SU-DHL-6 (cell line): Measurements from ENCODE around the gene SFT2D2.

Experiments used
- H2AFZ ChIP-seq: fragments of 200-600 bp; sonication (generic); 2 replicates; pipeline ENCODE4 v1.6.1; 2014; ENCODE audit warnings: low read depth, mild to moderate bottlenecking, moderate library complexity, mixed read lengths, antibody characterized with exemption, low read length; ENCODE audit not compliant: severe bottlenecking
- H3F3A ChIP-seq: fragments of 200-600 bp; shearing (Covaris generic); 2 replicates; pipeline ENCODE4 v1.6.0; 2016; ENCODE audit warnings: antibody characterized with exemption, mild to moderate bottlenecking; ENCODE audit not compliant: insufficient read depth
- H3K27ac ChIP-seq: fragments of 200-600 bp; sonication (generic); 2 replicates; pipeline ENCODE4 v1.5.1; 2016; ENCODE audit warnings: low read depth, mild to moderate bottlenecking, low read length, moderate library complexity, mixed read lengths
- H3K27me3 ChIP-seq: fragments of 200-600 bp; sonication (generic), shearing (Covaris generic); 2 replicates; pipeline ENCODE4 v1.6.0; 2014; ENCODE audit warnings: mild to moderate bottlenecking, low read length
- H3K36me3 ChIP-seq: fragments of 200-600 bp; sonication (generic); 2 replicates; pipeline ENCODE4 v1.6.1; 2014; ENCODE audit warnings: mild to moderate bottlenecking, low read length, mixed read lengths
- H3K4me2 ChIP-seq: fragments of 300-600, 200-600 bp; shearing (Covaris generic), sonication (generic); 2 replicates; pipeline ENCODE4 v1.6.0; 2014; ENCODE audit warnings: low read length, low read depth, mild to moderate bottlenecking; ENCODE audit not compliant: poor library complexity, severe bottlenecking
- H3K4me3 ChIP-seq: fragments of 200-600 bp; sonication (generic); 2 replicates; pipeline ENCODE4 v1.5.1; 2014; ENCODE audit warnings: antibody characterized with exemption, low read length, mild to moderate bottlenecking, mixed read lengths; ENCODE audit not compliant: insufficient read depth, poor library complexity, severe bottlenecking
- H3K79me2 ChIP-seq: fragments of 200-600 bp; sonication (generic); 2 replicates; pipeline ENCODE4 v1.6.1; 2014; ENCODE audit warnings: mild to moderate bottlenecking, low read length, moderate library complexity; ENCODE audit not compliant: insufficient read depth
- H3K9ac ChIP-seq: fragments of 200-600 bp; sonication (generic); 2 replicates; pipeline ENCODE4 v1.7.0; 2014; ENCODE audit warnings: mild to moderate bottlenecking, low read length
- H3K9me2 ChIP-seq: fragments of 200-600 bp; sonication (generic); replicated peaks from 2 replicates; pipeline ENCODE4 v1.6.1; 2014; ENCODE audit warnings: low read length; ENCODE audit not compliant: insufficient read depth
- H3K9me3 ChIP-seq: fragments of 200-600 bp; sonication (generic); 2 replicates; pipeline ENCODE4 v1.6.1; 2014; ENCODE audit warnings: low read length, mixed read lengths; ENCODE audit not compliant: insufficient read depth
- H4K20me1 ChIP-seq: fragments of 200-600 bp; sonication (generic); 2 replicates; pipeline ENCODE4 v1.6.1; 2014; ENCODE audit warnings: low read depth, mild to moderate bottlenecking, antibody characterized with exemption, low read length, moderate library complexity, mixed read lengths
- CTCF ChIP-seq: fragments of 200-600 bp; sonication (generic); IDR thresholded peaks from one replicate; pipeline ENCODE4 v1.5.1; 2017; ENCODE audit warnings: antibody characterized with exemption, mild to moderate bottlenecking, low read length, moderate library complexity; ENCODE audit not compliant: insufficient read depth, poor library complexity, severe bottlenecking
- EZH2phosphoT487 ChIP-seq: fragments of 200-600 bp; sonication (generic), shearing (Covaris generic); conservative IDR thresholded peaks from 2 replicates; pipeline ENCODE4 v1.6.1; 2018; ENCODE audit warnings: mild to moderate bottlenecking, antibody characterized with exemption, low read length, moderate library complexity, mixed read lengths

Gene SFT2D2

GRCh38 chr1:168263130-168263529 is 37.3 kb downstream of the SFT2D2 start:
- Histone ChIP-seq H3K9ac (no peak overlapping the region), H3K9me2 (no peaks in the 10 kb centered on the region), H3K27me3 (no peaks in the 10 kb centered on the region), H3K79me2 (0 out of 2 replicates have a peak, but pooled peaks cover 2% of the 10 kb centered on the region), H3K4me3 (no peak overlapping the region), H3K9me3 (no peaks in the 10 kb centered on the region), H4K20me1 (no peaks in the 10 kb centered on the region), H3K36me3 (peaks cover 11% of the 10 kb centered on the region), H2AFZ (no peak overlapping the region), H3K4me2 (no peak overlapping the region), H3K27ac (no peak overlapping the region), H3F3A (no peaks in the 10 kb centered on the region)
- TF ChIP-seq EZH2phosphoT487 (no peak), CTCF (no peak)

DNA sequence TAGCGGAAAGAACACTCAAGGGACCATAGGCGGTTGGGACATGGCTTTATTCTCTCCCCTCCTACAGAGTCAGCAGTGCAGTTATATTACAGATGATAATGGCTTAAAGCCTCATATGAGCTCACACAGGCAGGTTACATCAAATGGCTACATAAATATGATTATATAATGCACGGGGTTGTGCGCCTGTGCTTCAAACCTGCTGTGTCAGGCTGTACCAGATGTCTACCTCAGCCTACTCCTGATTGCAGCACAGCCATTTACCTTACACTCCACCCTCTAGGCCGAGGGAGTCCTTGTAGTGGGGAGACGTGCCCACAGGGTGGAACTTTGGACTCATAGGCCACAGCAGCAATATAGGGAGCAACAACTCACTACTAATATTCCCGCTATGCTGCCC is 38.5 kb downstream of the SFT2D2 start:
- H3F3A ChIP-seq, result no peaks in the 10 kb centered on the region
- H3K4me2 ChIP-seq, result no peak overlapping the region
- H3K4me3 ChIP-seq, result no peak overlapping the region
- H2AFZ ChIP-seq, result no peak overlapping the region
- no peaks in the 10 kb centered on the region for H3K9me3 ChIP-seq
- no peak overlapping the region for H3K9ac ChIP-seq
- H3K36me3 ChIP-seq, result peaks cover 11% of the 10 kb centered on the region
- no peaks in the 10 kb centered on the region for H4K20me1 ChIP-seq
- no peaks in the 10 kb centered on the region for H3K27me3 ChIP-seq
- no peaks in the 10 kb centered on the region for H3K79me2 ChIP-seq
- H3K9me2 ChIP-seq, result no peaks in the 10 kb centered on the region
- H3K27ac ChIP-seq, result no peak overlapping the region
- TF ChIP-seq EZH2phosphoT487 (no peak), CTCF (no peak)

GRCh38 chr1:168265596-168265995 is 39.8 kb downstream of the SFT2D2 start:
- Histone ChIP-seq H2AFZ (no peak overlapping the region), H3K36me3 (peaks cover 11% of the 10 kb centered on the region), H3K27ac (no peak overlapping the region), H3K79me2 (no peaks in the 10 kb centered on the region), H3K27me3 (no peaks in the 10 kb centered on the region), H3F3A (no peaks in the 10 kb centered on the region), H3K4me2 (no peak overlapping the region), H3K9me3 (no peaks in the 10 kb centered on the region), H3K4me3 (no peak overlapping the region), H3K9ac (no peak overlapping the region), H4K20me1 (no peaks in the 10 kb centered on the region), H3K9me2 (no peaks in the 10 kb centered on the region)
- TF ChIP-seq EZH2phosphoT487 (no peak), CTCF (no peak)
